Fibroblast of lung (primary cell): ENCODE measurements around the gene SPATA2L. TPM values are rescaled to one million over a fixed set of nuclear protein-coding genes. Genes with fewer than 3 reads are reported as not detected.

Source experiments
- DNase-seq, 2 donors: peaks; one replicate each; pipeline versions ENCODE4 v3.0.0 to v3.0.0-alpha.2; 2010; ENCODE audit warnings: low read depth in 2 of 2
- H2AFZ ChIP-seq: 2 replicates; pipeline ENCODE4 v1.5.1; 2012; ENCODE audit warnings: low read length, control low read depth, inconsistent platforms
- H3K27ac ChIP-seq: 2 replicates; pipeline ENCODE4 v1.5.1; 2011; ENCODE audit warnings: low read length, control low read depth; ENCODE audit not compliant: insufficient read depth
- H3K27me3 ChIP-seq: 2 replicates; pipeline ENCODE4 v1.5.1; 2011; ENCODE audit warnings: mild to moderate bottlenecking, low read length; ENCODE audit not compliant: control insufficient read depth, insufficient read depth
- H3K36me3 ChIP-seq: 2 replicates; pipeline ENCODE4 v1.5.1; 2011; ENCODE audit warnings: low read length; ENCODE audit not compliant: control insufficient read depth, insufficient read depth
- H3K4me1 ChIP-seq: 2 replicates; pipeline ENCODE4 v1.5.1; 2011; ENCODE audit warnings: low read length; ENCODE audit not compliant: control insufficient read depth, insufficient read depth; ENCODE audit errors: extremely low read depth
- H3K4me2 ChIP-seq: 2 replicates; pipeline ENCODE4 v1.5.1; 2011; ENCODE audit warnings: low read length, control low read depth; ENCODE audit not compliant: insufficient read depth; ENCODE audit errors: extremely low read depth
- H3K4me3 ChIP-seq, 4 experiments: fragments of 200-600 bp in 1 of 4; sonication (generic) in 1 of 4; replicated peaks in 1 of 4; 2 replicates each; pipeline ENCODE4 v1.5.1; 2011 to 2016; ENCODE audit warnings: low read length in 4 of 4, low read depth in 3 of 4, mild to moderate bottlenecking in 3 of 4, control low read depth in 2 of 4, inconsistent platforms in 1 of 4, mixed read lengths in 1 of 4; ENCODE audit not compliant: insufficient read depth in 1 of 4; ENCODE audit errors: control extremely low read depth in 1 of 4
- H3K79me2 ChIP-seq: 2 replicates; pipeline ENCODE4 v1.5.1; 2012; ENCODE audit warnings: mild to moderate bottlenecking, low read length, inconsistent platforms; ENCODE audit not compliant: control insufficient read depth, insufficient read depth
- H3K9ac ChIP-seq: 2 replicates; pipeline ENCODE4 v1.5.1; 2011; ENCODE audit warnings: mild to moderate bottlenecking, low read length, control low read depth; ENCODE audit not compliant: insufficient read depth
- H3K9me3 ChIP-seq: 2 replicates; pipeline ENCODE4 v1.5.1; 2012; ENCODE audit warnings: low read depth, low read length; ENCODE audit not compliant: control insufficient read depth, insufficient read depth
- H4K20me1 ChIP-seq: 2 replicates; pipeline ENCODE4 v1.5.1; 2011; ENCODE audit warnings: low read length; ENCODE audit not compliant: control insufficient read depth, insufficient read depth; ENCODE audit errors: extremely low read depth
- EZH2 ChIP-seq: IDR thresholded peaks from 2 replicates; pipeline ENCODE4 v1.5.1; 2012; ENCODE audit warnings: low read length, control low read depth, mild to moderate bottlenecking; ENCODE audit errors: missing control alignments
- polyA minus RNA-seq: library from RNA; depleted of rRNA, polyadenylated mRNA; stranded (reverse); fragments of >200 nt; gene quantifications from 2 replicates; pipeline ENCODE4 v1.2.3, GENCODE V29; 2011; ENCODE audit warnings: low replicate concordance
- polyA plus RNA-seq, 2 donors: library from polyadenylated mRNA; depleted of rRNA in 1 of 2; stranded (reverse) in 1 of 2; unstranded in 1 of 2; fragments of >200 nt; gene quantifications; 2 replicates each; pipeline ENCODE4 v1.2.1, GENCODE V29; 2011 to 2012; ENCODE audit warnings: missing spikeins in 1 of 2
- total RNA-seq: library from RNA; depleted of rRNA; stranded (reverse); fragments of >200 nt; gene quantifications from 2 replicates; pipeline ENCODE4 v1.2.1, GENCODE V29; 2014
- TF ChIP-seq, protein P1 (sequence below), 2 donors: IDR thresholded peaks in 1 of 2; conservative IDR thresholded peaks in 1 of 2; 1 replicate in 1 of 2; 2 replicates in 1 of 2; pipeline ENCODE4 v1.5.1; 2011 to 2012; ENCODE audit warnings: low read length in 2 of 2, control low read depth in 1 of 2, inconsistent platforms in 1 of 2, low read depth in 1 of 2, mild to moderate bottlenecking in 1 of 2

SPATA2L gene, protein sequence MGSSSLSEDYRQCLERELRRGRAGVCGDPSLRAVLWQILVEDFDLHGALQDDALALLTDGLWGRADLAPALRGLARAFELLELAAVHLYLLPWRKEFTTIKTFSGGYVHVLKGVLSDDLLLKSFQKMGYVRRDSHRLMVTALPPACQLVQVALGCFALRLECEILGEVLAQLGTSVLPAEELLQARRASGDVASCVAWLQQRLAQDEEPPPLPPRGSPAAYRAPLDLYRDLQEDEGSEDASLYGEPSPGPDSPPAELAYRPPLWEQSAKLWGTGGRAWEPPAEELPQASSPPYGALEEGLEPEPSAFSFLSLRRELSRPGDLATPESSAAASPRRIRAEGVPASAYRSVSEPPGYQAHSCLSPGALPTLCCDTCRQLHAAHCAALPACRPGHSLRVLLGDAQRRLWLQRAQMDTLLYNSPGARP
- total RNA-seq: 7.3 and 10.3 TPM in 2 replicates
- polyA plus RNA-seq: 1.7 and 1.8 TPM in 2 replicates
- 2.9 and 4.8 TPM in 2 replicates for polyA plus RNA-seq (2012)
- 3.4 and 6.4 TPM in 2 replicates for polyA minus RNA-seq

DNA sequence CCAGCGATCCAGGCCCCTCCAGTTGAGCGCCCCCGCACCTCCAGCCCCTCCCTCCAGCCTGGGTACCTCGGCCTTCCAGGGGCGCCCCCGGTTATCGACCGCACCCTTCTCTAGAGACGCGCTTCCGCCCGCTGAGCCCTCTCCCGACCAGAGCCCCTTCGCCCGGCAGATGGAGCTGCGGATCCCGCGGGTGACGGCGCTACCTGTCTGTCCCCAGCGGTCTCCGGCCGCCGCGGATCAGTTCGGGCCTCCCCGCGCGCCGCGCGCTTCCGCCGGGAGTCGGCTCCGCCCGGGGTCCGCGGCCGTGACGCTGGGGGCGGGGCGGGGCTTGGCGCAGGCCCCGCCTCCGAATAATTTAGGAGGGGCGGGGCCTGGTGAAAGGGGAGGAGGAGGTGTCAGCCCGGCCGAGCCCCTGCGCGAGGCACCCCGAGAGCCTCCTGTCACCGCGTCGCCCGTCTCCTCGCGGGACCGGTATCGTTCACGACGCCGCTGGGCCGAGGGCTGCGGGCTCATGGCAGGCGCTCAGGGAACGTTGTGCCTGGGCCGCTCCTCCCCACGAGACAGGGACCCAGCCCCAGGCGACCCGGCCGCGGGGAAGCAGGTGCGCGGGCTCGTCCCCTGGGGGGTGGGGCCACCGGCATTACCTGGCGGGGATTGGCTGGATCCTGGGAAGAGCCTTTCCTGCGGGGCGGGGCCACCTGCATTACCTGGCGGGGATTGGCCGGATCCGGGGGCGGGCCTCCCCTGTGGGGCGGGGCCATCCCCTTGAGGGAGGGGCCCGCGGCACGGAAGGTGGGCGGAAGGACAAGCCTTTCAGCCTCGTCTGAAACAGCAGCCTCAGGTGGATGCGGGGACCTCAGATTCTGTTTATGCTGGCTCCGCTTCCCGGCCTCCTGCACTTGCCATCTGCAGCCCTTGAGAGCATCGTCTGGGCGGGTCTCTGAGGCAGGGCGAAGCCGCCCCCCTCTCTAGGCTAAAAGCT lies at the start of gene SPATA2L:
TSS of gene SPATA2L (minus strand) at position 281 of the 982 bp plus-strand sequence. CDS start 473 bp downstream, outside the sequence.
- peak within 1 kb of the TSS; percentile 73 for H2AFZ ChIP-seq
- no peaks in the 10 kb centered on the region for H4K20me1 ChIP-seq
- H3K4me1 ChIP-seq: peaks cover 9% of the 10 kb centered on the region
- H3K27ac ChIP-seq: peak within 1 kb of the TSS; percentile 75
- no peak for TF ChIP-seq EZH2
- TF ChIP-seq, protein P1, sequence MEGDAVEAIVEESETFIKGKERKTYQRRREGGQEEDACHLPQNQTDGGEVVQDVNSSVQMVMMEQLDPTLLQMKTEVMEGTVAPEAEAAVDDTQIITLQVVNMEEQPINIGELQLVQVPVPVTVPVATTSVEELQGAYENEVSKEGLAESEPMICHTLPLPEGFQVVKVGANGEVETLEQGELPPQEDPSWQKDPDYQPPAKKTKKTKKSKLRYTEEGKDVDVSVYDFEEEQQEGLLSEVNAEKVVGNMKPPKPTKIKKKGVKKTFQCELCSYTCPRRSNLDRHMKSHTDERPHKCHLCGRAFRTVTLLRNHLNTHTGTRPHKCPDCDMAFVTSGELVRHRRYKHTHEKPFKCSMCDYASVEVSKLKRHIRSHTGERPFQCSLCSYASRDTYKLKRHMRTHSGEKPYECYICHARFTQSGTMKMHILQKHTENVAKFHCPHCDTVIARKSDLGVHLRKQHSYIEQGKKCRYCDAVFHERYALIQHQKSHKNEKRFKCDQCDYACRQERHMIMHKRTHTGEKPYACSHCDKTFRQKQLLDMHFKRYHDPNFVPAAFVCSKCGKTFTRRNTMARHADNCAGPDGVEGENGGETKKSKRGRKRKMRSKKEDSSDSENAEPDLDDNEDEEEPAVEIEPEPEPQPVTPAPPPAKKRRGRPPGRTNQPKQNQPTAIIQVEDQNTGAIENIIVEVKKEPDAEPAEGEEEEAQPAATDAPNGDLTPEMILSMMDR (conservative IDR thresholded peaks at IDR 0.05 in 1 of 2, IDR thresholded peaks at IDR 0.05 in 1 of 2; ENCODE audit: low read depth in 1 of 2, low read length in 2 of 2): no peak
- H3K36me3 ChIP-seq: no peaks in the 10 kb centered on the region
- peak within 1 kb of the TSS; percentile 85 for H3K9ac ChIP-seq
- H3K4me2 ChIP-seq: peak within 1 kb of the TSS; percentile 86
- no peaks in the 10 kb centered on the region for H3K27me3 ChIP-seq
- no peaks in the 10 kb centered on the region for H3K9me3 ChIP-seq
- no peaks in the 10 kb centered on the region for H3K79me2 ChIP-seq
- peak within 1 kb of the TSS; percentile 53 to 75 (median 64) for H3K4me3 ChIP-seq
- peak; percentile 64 to 72 for DNase-seq

DNA sequence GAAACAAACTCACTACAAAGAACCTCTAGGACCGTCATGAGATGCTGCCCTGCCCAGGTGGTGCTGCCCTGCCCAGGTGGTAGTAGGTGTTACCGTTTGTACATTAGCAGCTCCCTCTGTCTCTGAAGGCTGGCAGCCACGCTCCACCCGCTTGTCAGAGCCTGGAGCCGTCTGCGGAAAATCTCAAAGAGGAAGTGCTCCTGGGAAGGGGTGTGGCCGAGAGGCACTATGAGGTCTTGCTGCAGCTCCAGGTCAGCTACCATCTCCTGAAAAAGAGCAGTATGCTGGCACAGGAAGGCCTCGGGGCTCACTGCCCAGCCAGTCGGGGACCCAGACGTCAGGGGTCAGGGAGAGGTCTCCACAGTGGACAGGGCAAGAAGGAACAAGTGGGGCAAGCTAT lies 48.1 kb upstream of the SPATA2L start:
- H3K9ac ChIP-seq: no peak overlapping the region
- no peak overlapping the region for H2AFZ ChIP-seq
- H3K4me3 ChIP-seq: no peak overlapping the region
- H4K20me1 ChIP-seq: no peaks in the 10 kb centered on the region
- H3K36me3 ChIP-seq: peaks cover 9% of the 10 kb centered on the region
- H3K4me2 ChIP-seq: no peak overlapping the region
- TF ChIP-seq, protein P1 (conservative IDR thresholded peaks at IDR 0.05 in 1 of 2, IDR thresholded peaks at IDR 0.05 in 1 of 2; ENCODE audit: low read depth in 1 of 2, low read length in 2 of 2): no peak
- no peak for TF ChIP-seq EZH2
- no peaks in the 10 kb centered on the region for H3K27me3 ChIP-seq
- no peak overlapping the region for H3K27ac ChIP-seq
- H3K79me2 ChIP-seq: no peaks in the 10 kb centered on the region
- H3K9me3 ChIP-seq: no peaks in the 10 kb centered on the region
- no peaks in the 10 kb centered on the region for H3K4me1 ChIP-seq
- no peak for DNase-seq

DNA sequence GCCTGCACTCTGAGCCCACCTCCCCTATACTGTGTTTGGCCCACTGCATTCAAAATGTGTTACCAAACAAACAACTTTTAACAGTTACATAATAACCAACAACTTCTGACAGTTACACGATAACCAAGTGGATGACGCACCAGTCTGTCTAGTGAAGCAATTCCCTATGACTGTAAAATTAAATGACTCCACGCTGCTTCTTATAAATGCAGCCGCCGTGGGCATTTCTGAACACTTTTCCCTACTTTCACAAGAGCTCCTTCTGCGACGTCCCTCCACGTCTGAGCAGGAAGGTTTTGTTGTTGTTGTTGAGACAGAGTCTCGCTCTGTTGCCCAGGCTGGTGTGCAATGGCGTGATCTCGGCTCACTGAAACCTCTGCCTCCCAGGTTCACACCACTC lies 47.4 kb upstream of the SPATA2L start:
- Histone ChIP-seq H3K27ac (no peak overlapping the region), H3K36me3 (peaks cover 11% of the 10 kb centered on the region), H3K4me3 (no peak overlapping the region), H2AFZ (no peak overlapping the region), H3K4me2 (no peak overlapping the region), H4K20me1 (no peaks in the 10 kb centered on the region), H3K4me1 (no peaks in the 10 kb centered on the region), H3K9ac (no peak overlapping the region), H3K27me3 (no peaks in the 10 kb centered on the region), H3K9me3 (no peaks in the 10 kb centered on the region), H3K79me2 (no peaks in the 10 kb centered on the region)
- no peak for TF ChIP-seq EZH2
- TF ChIP-seq, protein P1 (conservative IDR thresholded peaks at IDR 0.05 in 1 of 2, IDR thresholded peaks at IDR 0.05 in 1 of 2; ENCODE audit: low read depth in 1 of 2, low read length in 2 of 2): no peak
- no peak for DNase-seq
